Activated CD4-positive, alpha-beta T cell treated with anti-CD3 and anti-CD28 coated beads for 24 hours (primary cell): Measurements from ENCODE around the gene FLNB.
"Not testable (repeated sequence)": the region's sequence is repeated elsewhere in the genome, so short reads cannot be mapped to it uniquely, and the experiment has no call there.

Source experiments
- DNase-seq, 2 donors: peaks; one replicate each; pipeline ENCODE4 v3.0.0-alpha.2; 2020; ENCODE audit warnings: low read depth in 2 of 2

The FLNB gene

DNA sequence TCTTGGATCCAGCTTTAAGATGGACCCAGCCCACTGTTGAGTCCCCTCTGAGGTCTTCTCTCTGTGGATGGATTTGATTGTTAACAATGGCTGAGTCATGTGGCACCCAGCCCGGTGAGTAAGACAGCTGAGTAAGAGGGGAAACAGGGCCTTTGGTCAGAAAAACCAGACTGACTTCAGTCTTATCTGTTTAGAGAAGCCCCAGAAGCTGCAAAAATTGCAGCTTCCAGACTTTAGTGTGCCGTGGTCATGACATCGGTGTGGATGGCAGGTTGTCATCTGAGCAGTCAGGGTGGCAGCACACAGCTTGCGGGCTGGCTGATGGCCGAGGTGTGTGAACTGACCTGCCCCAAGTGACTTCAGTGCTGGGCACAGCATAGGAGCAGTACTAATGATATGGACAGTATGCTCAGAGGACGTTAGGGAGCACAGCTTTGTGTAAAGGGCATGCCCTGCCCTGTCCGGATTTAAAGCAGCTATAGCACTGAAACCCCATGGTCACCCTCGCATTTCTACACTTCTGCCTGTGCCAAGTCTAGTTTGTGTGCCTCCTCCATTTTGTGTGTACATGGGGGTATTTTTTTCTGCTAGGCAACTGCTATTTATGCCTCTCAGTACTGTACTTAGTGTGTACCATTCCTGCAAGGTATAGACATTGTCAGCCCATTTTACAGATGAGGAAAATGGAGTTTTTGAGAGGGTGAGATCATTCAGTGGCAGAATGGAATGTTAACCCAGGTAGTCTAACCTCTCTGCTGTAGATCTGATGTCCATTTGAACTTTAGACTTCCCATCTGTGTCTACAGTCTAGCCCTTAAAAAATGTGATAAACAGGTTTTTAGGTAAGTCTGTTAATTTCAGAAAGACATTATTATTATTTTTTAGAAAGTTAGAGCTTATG lies 44.4 kb downstream of the FLNB start:
- DNase-seq = peak; percentile 7 to 16

DNA sequence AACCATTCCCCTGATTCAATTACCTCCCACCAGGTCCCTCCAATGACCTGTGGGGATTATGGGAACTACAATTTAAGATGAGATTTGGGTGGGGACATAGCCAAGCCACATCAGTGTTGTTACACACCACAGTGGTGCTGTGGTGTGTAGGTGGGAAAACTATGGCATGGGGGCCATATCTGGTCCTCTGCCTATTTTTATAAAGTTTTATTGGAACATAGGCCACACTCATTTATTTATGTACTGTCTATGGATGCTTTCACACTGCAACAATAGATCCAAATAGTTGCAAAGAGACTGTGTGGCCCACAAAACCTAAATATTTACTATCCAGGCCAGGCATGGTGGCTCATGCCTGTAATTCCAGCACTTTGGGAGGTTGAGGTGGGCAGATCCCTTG lies 46.4 kb downstream of the FLNB start:
- no peak for DNase-seq

DNA sequence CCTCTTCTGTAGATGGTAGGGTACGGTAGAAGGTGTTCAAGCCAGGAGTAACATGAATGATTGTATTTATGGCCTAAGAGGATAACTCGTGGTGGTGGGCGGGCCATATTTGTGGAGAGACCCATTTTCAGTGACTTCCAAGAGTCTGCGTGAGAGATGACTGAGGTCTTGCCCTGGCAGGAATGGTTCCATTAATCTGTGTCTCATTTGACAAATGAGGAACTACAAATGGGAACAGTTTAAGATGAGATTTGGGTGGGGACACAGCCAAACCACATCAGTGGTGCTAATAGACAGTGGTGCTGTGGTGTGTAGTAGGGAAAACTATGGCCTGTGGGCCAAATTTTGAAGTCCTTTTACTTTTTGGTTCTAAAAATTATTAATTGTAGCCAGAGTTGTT lies 47.1 kb downstream of the FLNB start:
- no peak for DNase-seq

DNA sequence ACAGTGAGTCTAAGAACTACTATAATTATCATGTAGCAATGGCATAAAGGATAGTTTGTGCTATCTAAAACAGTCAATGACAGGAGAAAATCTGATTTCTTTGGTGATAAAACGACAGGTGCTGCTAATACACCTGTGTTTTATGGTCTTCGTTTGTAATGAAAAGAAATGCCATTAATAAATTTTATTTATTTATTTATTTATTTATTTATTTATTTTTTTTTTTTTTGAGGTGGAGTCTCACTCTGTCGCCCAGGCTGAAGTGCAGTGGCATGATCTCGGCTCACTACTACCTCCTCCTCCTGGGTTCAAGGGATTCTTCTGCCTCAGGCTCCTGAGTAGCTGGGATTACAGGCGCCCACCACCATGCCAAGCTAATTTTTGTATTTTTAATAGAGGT lies 47.7 kb downstream of the FLNB start:
- not testable (repeated sequence) for DNase-seq

DNA sequence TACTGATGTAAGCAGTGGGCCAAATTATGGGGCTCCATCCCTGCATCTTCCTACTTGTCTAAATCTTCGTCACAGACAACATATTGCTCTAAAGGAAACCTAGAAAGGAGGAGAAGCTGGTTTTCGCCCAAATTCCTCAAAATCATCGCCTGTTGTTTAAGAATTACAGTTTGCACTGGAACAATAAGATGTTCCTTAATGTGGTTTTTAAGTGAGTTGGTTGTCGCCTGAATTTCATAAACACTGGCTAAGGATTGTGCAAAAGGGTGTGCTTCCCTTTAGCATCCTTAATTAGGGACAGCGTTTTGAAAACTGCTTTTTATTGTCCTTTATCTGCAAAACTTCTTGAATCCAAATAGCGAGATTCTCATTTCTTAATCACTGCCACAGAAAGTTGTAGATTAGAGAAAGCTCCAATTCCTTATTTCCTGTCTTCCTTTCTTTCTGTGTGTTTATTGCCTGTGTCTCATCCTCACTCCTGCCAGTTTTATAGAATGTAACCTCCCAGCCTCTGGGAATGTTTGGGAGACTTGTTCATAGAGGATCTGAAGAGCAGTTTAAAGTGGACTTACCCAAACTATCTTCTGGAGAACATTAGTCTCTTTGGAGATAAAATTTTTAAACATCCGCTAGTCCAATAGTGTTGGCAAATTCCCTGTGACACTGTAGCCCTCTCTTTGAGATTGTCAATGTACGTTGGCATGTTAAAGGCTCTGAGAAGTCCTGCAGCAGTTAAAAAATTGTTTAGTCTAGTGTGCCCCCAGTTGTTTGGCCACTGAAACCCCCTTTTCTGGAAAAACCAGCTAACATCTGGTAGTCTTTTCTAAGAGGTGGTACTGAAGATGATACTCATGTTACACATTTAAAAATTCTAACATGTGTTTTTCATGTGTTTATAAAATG lies 50.4 kb downstream of the FLNB start:
- DNase-seq = no peak

DNA sequence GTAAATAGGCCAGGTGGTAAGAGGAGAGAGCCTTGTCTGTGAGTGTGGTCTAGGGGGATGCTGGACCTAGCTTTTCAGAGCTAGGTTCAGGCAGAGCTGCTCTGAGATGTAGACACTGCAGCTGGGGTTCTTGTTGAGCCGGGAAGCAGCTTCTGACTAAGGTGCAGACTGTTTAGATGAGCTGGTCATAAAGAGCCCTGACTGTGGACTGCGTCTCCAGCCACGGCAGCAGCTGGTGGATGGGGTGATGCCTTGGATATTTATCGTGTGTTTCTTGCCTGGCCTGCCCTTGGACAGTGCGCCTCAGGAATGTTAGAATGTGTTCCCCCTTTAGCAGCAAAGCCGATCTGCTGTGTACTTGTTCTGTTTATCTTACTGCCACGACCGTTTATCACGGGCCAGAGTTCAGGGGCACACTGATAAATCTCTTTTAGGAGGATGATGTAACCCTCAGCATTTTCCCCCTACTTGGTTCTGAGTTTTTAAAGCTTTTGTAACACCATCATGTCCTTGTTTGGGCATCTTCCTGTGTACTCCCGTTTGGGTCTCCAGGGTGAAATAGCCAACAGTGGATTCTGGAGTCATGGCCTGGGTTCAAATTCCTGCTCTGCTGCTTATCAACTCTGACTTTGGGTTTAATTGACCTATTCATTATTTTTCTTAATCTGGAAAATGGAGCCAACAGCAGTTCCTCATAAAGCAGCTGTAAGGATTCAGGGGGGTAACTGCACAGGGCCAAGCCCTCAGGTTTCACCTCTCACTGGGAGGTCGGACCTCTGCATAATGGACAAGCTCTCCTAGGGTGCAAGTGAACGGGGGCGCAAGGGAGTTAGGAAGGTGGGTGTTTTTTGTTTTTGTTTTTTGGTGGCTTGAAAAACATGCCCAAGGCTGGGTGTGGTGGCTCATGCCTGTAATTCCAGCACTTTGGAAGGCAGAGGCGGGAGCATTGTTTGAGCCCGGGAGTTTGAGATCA lies 51.4 kb downstream of the FLNB start:
- no peak for DNase-seq

DNA sequence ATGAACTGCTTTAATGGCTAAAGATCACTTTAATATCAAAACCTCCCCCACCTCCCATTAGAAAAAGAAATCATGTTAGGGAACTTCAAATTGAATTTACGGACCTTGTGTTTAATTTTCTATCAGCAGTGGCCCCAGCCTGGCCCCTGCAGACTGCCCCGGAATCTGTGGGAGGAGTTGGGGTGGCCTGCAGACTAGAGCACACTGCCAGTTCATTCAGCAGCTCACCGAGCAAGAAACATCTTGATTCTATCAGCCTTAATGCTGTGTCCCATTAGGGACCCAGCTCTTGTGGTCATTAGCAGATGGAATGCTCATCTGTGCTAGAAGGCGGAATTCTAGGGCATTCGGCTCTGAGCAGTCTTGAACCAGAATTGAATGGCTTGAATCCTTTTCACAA lies 54.2 kb downstream of the FLNB start:
- no peak for DNase-seq

DNA sequence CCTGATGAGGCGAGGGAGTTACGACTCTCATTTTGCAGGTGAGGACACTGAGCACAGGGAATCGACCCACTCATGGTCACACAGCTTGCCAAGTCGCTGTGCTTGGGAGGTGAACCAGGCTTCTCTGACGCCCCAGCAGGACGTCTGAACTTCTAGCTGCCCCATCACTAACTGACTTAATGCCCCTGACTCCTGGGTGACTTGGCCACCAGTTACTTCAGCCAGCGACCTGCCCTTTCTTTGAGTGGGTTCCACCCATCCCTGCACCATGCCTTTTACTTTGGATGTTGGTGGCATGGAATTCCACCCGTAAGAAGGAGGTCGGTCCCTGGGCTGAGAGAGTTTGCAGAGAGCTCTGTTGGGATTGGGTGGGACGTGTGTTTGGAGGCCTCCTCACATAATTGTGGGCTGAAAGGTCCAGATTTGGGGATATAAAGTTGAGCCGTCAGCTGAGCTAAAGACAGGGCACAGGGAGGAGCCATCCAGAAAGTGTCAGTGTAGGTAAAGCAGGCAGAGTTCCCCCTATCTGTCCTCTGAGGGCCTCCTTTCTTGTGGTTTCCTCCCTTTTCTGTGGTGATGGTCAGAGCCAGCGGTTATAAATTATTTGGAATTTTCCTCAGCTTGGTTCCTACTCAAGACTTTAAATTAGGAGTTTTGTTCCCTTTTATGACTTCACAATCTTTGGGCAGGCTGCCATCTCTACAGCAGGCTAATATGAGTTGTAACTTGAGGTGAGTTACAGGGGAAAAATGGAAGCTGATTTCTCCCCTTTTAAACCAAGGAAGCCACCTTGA lies 55.0 kb downstream of the FLNB start:
- DNase-seq = no peak

DNA sequence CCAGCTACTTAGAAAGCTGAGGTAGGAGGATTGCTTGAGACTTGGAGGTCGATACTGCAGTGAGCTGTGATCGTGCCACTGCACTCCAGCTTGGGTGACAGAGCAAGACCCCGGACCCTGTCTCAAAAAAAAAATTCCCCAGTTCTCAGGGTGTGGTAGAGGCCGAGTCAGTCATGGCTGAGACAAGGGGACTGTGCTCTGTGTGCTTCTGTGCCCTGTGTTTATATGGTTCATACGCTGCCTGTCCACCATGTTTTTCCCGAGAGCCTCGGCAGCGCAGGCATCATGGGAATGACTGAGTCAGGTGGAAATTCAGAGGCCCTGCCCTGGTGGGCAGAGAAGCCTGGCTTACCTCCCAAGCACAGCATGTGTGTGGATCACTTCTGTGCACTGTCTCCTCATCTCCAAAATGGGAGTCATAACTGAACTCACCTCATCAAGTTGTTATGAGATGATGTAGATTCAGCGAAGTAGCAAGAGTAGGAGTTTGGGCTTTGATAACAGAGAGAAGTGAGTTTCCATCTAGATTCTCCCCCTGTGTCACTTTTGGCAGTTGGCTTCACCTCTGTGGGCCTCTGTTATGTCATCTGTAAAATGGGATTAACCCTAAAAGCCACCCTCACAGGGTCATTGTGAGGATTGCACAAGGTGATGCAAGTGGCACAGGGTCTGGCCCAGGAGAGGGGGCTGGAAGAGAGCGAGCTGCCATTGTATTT lies 56.9 kb downstream of the FLNB start:
- DNase-seq = no peak

DNA sequence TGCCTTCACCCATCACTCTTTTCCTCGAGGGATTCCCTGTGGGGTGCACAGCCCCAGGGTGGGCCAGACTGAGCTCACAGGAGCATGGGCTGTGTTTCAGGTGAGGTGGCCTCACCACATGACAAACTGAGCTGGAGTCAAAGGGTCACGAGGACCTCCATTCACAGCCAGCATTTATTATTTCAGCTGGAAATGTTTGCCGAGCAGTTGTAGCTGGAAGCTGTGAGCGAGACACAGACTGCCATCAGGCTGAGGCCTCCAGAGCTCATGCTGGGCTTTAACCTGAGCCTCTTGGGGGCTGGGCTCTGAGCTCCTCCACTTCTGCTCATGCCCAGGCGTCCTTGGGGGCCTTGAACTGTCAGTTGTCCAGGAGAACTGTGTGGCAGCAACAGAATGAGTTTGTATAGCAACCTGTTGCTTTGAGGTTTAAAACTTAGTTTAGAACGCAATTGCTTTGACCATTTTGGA lies 57.5 kb downstream of the FLNB start:
- no peak for DNase-seq

DNA sequence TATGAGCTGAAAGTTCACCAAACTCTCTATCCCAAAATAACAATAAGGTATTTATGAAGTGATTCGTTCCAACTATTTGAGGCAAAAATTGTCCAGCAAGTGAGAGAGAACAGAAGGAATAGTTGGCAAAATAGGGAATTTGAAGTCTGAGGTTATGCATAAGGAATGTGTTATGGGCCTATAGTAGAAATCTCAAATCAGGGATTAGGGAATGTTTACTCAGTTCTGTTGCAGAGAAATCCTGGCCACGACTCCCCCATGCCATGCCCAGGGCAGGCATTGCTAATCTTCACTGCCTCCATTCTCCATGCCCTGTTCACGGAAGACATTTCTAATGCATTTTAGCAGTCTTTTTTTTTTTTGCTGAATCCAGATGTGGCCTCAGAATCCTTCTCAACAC lies 58.6 kb downstream of the FLNB start:
- no peak for DNase-seq

DNA sequence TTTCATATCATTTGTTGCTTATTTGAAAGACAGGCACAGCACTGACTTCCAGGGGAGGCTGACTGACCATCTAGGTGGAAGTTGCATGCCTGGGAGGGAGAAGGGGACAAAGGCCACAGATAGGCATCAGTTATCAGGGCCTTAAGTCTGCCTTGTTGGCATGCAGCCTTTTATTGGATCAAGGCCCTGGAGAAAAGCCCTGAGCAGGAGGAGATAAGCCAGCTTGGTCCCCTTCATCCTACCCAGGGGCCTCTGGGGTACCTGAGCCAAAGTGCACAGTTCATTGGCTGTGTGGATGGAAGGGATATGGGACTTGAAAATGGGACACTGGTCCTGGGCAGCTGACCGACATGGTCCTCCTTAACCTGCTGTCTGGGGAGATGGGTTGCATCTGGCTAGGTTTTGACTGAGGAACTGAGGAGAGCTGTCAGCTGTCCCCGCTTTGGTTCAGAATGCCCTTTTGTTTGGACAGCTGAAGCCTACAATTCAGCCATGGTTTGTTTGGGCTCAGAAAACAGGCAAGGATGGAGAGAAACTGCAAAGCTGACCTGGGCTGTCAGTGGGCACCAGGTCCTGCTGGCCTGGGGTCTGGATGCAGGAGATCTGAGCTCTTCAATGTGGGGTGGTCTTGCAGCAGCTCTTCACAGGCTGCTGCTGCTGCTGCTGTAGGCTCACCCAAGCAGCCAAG lies 60.0 kb downstream of the FLNB start:
- no peak for DNase-seq

DNA sequence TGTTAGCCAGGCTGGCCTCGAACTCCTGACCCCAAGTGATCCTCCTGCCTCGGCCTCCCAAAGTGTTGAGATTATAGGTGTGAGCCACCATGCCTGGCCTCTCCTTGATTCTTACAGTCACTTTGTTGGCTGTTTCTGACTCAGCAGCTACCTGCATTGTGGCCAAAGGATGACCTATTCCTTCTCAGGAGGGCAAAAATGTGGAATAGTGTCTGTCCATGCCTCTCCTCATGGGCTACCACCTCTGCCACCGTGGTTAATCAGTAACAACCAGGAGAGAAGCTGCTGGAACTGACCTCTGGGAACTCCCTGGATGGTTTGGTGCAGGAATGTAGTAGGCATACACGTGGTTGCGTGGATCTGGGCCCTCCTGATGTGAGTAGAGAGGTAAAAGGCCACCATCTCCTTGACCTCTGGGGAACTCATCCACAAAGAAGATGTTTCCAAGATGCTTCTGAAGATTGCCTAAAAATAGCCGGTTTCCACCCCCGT lies 63.3 kb downstream of the FLNB start:
- no peak for DNase-seq

DNA sequence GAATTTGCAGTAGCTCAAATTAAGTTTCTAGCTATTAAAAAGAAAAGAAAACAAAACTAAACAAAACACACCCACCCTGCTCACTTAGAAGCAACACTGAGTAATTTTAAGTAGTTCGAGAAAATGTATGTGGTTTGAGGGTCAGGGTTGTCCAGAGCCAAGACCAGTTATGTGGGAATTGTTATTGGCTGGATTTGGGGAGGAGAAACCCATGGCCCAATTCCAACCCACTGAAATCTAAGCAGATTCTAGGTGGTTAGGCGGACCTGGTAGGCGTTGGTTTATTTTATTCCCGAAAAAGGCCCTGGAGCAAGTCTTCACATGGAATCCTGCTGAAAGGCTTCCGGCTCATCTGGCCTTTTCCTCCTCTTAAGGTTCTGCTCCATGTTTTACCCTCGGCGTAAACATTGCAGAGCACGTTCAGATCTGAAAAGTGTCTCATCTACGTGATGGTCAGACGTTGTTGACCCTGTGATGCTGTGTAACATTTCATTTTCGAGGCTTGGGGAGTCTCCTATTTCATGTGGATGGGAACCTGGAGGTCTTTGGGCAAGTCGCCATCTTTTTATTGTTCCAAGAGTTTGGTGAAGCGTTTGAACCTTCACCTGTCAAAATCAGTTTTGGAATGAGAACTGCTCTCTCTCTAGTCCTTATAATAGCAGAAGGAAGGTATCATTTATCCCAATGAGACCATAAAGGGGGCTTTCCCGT lies 64.0 kb downstream of the FLNB start:
- DNase-seq = no peak

DNA sequence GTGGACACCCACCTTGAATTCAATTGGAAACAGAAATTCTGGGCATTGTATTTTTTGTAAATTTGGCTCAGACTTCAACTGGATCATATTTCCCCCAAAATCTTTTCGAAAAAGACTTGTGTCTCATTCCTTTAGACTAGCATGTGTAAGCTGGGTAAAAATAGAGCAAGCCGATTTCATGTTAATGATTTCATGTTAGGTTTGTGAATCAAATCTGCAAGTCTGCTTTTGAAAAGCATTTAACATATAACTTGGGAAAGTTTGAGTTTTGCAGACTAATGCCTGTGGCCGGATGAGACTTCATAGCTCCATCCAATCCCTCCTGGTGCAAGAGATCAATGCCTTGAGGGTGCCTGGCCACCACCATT lies 64.5 kb downstream of the FLNB start:
- DNase-seq = no peak

DNA sequence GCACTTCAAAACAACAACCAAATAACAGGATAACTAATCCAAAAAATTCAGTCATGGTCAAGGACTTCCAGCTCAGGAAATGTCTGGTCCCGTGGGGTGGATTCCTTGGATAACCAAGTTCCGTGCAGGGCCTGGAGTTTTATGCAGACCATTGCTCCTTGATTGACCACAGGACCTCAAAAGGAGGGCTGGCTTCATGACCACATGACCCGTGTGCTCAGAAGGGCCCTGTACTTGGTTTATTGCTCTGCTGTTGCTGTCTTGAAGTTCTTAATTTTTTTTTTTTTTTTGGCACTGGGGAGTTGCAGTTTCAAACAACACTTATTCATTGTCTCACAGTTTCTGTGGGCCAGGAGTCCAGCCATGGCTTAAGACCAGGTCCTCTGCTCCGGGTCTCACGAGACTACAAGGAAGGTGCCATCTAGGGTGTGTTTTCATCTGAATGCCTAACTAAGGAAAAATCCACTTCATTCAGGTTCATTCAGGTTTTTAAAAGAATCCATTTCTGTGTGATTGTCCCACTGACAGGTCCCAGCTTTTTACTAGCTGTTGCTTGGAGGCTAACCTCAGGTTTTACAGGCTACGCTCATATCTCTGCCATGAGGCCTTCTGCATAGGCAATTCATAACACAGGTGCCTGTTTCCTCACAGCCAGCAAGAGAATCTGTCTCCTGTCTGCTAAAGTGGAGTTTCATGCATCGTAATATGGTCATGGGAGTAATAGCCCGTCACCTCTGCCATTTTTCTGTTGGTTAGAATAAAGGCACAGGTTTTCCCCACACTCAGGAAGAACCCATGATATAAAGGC lies 65.3 kb downstream of the FLNB start:
- no peak for DNase-seq

DNA sequence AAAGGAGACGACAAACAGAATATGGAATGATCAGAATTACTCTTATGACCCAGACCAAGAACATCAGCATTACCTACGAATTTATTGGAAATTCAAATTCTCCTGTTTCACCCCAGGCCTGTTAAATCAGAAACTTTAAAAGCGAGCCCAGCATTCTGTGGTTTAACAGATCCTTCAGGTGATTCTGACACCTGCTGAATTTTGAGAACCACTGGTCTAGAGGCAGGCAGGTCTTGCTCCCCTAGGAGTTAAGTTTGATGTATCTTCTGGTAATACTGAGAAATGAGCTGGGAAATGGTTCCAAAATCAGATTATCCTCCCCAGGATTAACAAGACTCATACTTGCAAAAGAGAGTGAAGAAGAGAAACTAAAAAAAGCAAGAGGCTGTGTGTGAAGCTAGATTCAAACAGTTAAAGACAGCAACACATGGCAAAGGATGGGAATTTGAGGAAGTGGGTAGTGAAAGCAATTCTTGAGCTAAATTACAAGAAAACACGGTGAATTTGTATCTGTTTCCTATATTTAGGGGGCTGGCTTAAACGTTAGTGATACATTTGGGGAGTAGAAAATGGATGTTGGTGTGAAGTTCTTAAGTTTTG lies 66.0 kb downstream of the FLNB start:
- no peak for DNase-seq
